NCI-H146 (cell line): ENCODE data around the gene TYW1B.
"Not testable (repeated sequence)": the region's sequence is repeated elsewhere in the genome, so short reads cannot be mapped to it uniquely, and the experiment has no call there.

Experiments
- DNase-seq: peaks from one replicate; lab custom pipeline; 2025; lab: John Stamatoyannopoulos, UW

The TYW1B gene

GRCh38 chr7:72550454-72550853, 277.5 kb downstream of the TYW1B start:
- not testable (repeated sequence) for DNase-seq

GRCh38 chr7:72546586-72547237, 281.3 kb downstream of the TYW1B start:
- peak; percentile 48 for DNase-seq

- not testable (repeated sequence) for DNase-seq
Measured at GRCh38 chr7:72544531-72544930, 283.5 kb downstream of the TYW1B start.

- no peak for DNase-seq
Measured at GRCh38 chr7:72540923-72541322, 287.1 kb downstream of the TYW1B start.

GRCh38 chr7:72540106-72540611, 287.8 kb downstream of the TYW1B start:
- no peak for DNase-seq

- DNase-seq: no peak
Measured at GRCh38 chr7:72539702-72540101, 288.3 kb downstream of the TYW1B start.

- DNase-seq: peak; percentile 16
Measured at GRCh38 chr7:72538856-72539255, 289.1 kb downstream of the TYW1B start.

- no peak for DNase-seq
Measured at GRCh38 chr7:72538147-72538546, 289.9 kb downstream of the TYW1B start.

GRCh38 chr7:72536038-72536437, 292.0 kb downstream of the TYW1B start:
- DNase-seq: peak; percentile 52

- not testable (repeated sequence) for DNase-seq
Measured at GRCh38 chr7:72531048-72531447, 297.0 kb downstream of the TYW1B start.
